ENCODE measurements around the gene MAGI3.

MAGI3 gene

DNA sequence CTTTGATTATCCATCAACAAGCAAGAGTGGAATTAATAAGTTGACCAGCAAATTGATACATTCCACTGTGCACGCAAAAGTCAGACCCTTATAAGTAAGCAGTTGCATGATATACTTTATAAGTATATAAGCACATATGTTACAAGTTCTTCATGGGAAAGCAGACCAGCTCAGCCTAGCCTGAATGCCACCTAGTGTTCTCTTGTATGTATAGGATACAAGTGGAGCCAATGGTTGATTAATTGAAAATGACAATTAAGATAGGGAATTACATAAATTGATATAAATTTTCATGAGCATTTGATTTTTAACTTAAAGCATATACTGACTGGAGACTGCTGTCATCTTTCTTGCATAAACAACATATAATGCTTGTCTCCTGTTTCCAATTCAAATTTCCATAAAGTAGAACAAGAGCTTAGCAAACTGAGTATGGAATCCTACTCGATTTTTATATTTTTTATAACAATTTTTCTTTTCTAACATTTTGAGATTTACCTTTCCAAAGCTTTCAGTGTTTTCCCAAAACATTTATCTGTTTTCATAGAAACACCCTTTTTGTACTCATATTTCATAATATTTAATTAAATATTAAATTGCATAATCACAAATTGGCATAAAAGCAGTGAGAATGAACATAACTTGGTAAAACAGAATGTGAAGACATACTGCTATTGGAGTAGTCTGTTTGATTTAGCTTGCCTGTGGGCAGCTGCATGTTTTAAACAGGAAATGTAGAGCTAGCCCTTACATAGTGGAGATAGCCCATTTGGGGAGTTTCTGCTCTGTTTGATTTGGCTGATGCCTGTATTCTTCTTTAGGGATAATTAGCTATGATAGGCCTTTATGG, 62.8 kb downstream of the MAGI3 start:
- Histone ChIP-seq H3K4me3 (ENCODE audit: low read depth, low read length, poor library complexity, severe bottlenecking) (no peak overlapping the region), H2AFZ (ENCODE audit: low read length) (no peak overlapping the region), H3K4me2 (ENCODE audit: low read length) (no peak overlapping the region), H3F3A (ENCODE audit: insufficient read depth, low read length) (no peaks in the 10 kb centered on the region), H3K79me2 (ENCODE audit: insufficient read depth, low read length) (no peaks in the 10 kb centered on the region), H3K36me3 (ENCODE audit: insufficient read depth, low read length) (no peaks in the 10 kb centered on the region), H3K4me1 (ENCODE audit: insufficient read depth, low read length, severe bottlenecking) (no peaks in the 10 kb centered on the region), H3K27ac (ENCODE audit: low read depth, low read length, poor library complexity, severe bottlenecking) (no peak overlapping the region), H3K9me2 (ENCODE audit: low read depth, low read length) (no peaks in the 10 kb centered on the region), H3K9ac (ENCODE audit: low read length) (no peak overlapping the region), H3K9me3 (ENCODE audit: low read length) (no peaks in the 10 kb centered on the region), H3K27me3 (ENCODE audit: insufficient read depth, low read length) (no peaks in the 10 kb centered on the region), H4K20me1 (ENCODE audit: insufficient read depth, low read length) (no peaks in the 10 kb centered on the region)
- no peak for TF ChIP-seq EZH2 (IDR thresholded peaks at IDR 0.05; ENCODE audit: borderline replicate concordance, low read length)
- TF ChIP-seq, protein P1, sequence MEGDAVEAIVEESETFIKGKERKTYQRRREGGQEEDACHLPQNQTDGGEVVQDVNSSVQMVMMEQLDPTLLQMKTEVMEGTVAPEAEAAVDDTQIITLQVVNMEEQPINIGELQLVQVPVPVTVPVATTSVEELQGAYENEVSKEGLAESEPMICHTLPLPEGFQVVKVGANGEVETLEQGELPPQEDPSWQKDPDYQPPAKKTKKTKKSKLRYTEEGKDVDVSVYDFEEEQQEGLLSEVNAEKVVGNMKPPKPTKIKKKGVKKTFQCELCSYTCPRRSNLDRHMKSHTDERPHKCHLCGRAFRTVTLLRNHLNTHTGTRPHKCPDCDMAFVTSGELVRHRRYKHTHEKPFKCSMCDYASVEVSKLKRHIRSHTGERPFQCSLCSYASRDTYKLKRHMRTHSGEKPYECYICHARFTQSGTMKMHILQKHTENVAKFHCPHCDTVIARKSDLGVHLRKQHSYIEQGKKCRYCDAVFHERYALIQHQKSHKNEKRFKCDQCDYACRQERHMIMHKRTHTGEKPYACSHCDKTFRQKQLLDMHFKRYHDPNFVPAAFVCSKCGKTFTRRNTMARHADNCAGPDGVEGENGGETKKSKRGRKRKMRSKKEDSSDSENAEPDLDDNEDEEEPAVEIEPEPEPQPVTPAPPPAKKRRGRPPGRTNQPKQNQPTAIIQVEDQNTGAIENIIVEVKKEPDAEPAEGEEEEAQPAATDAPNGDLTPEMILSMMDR (IDR thresholded peaks at IDR 0.05; ENCODE audit: low read length), result peak; percentile 38; the same call in 1 of the 2 replicates

DNA sequence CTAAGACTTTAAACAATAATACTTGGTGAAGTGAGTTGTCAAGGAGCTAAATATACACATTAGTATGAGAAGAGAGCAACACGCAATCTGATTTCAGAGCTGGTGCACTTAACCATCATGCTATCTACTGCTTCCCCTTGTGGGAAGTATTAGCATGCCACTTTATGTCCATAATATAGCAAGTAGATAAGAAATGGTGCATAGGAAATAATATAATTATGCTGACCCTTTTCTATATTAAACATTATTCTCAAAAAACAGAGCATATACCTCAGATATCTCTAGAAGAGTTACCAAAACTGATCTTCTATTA, 63.4 kb downstream of the MAGI3 start:
- H3K9me3 ChIP-seq (ENCODE audit: low read length), result no peaks in the 10 kb centered on the region
- no peaks in the 10 kb centered on the region for H3K36me3 ChIP-seq (ENCODE audit: insufficient read depth, low read length)
- H4K20me1 ChIP-seq (ENCODE audit: insufficient read depth, low read length), result no peaks in the 10 kb centered on the region
- H3K4me1 ChIP-seq (ENCODE audit: insufficient read depth, low read length, severe bottlenecking), result no peaks in the 10 kb centered on the region
- H3F3A ChIP-seq (ENCODE audit: insufficient read depth, low read length), result no peaks in the 10 kb centered on the region
- no peak overlapping the region for H3K9ac ChIP-seq (ENCODE audit: low read length)
- TF ChIP-seq EZH2 (IDR thresholded peaks at IDR 0.05; ENCODE audit: borderline replicate concordance, low read length), result no peak
- TF ChIP-seq, protein P1 (IDR thresholded peaks at IDR 0.05; ENCODE audit: low read length), result no peak
- H3K27me3 ChIP-seq (ENCODE audit: insufficient read depth, low read length), result no peaks in the 10 kb centered on the region
- no peak overlapping the region for H3K4me3 ChIP-seq (ENCODE audit: low read depth, low read length, poor library complexity, severe bottlenecking)
- no peak overlapping the region for H3K27ac ChIP-seq (ENCODE audit: low read depth, low read length, poor library complexity, severe bottlenecking)
- no peak overlapping the region for H2AFZ ChIP-seq (ENCODE audit: low read length)
- no peaks in the 10 kb centered on the region for H3K79me2 ChIP-seq (ENCODE audit: insufficient read depth, low read length)
- no peaks in the 10 kb centered on the region for H3K9me2 ChIP-seq (ENCODE audit: low read depth, low read length)
- H3K4me2 ChIP-seq (ENCODE audit: low read length), result no peak overlapping the region

DNA sequence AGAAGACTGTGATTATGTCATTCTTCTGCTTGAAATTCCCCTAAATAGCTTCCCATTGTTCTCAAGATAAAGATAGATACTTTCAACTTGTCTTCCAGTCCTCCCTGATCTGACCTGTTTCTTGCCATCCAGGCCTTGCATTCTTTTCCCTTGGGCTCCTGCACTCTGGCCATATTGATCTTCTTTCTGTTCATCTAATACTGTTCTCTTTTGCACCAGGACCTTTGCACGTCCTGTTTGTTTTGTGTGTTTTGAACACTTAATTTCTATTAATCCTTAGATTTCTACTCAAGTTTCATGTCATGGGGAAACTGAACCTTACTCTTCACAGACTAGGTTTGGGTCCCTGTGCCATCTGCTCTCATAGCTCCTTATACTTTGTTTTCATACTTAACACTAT, 65.1 kb downstream of the MAGI3 start:
- no peak overlapping the region for H3K4me3 ChIP-seq (ENCODE audit: low read depth, low read length, poor library complexity, severe bottlenecking)
- TF ChIP-seq, protein P1 (IDR thresholded peaks at IDR 0.05; ENCODE audit: low read length), result no peak
- no peak for TF ChIP-seq EZH2 (IDR thresholded peaks at IDR 0.05; ENCODE audit: borderline replicate concordance, low read length)
- no peaks in the 10 kb centered on the region for H3K36me3 ChIP-seq (ENCODE audit: insufficient read depth, low read length)
- no peak overlapping the region for H2AFZ ChIP-seq (ENCODE audit: low read length)
- no peaks in the 10 kb centered on the region for H3F3A ChIP-seq (ENCODE audit: insufficient read depth, low read length)
- no peaks in the 10 kb centered on the region for H3K79me2 ChIP-seq (ENCODE audit: insufficient read depth, low read length)
- no peaks in the 10 kb centered on the region for H3K9me2 ChIP-seq (ENCODE audit: low read depth, low read length)
- H3K9ac ChIP-seq (ENCODE audit: low read length), result no peak overlapping the region
- no peaks in the 10 kb centered on the region for H3K9me3 ChIP-seq (ENCODE audit: low read length)
- no peaks in the 10 kb centered on the region for H3K27me3 ChIP-seq (ENCODE audit: insufficient read depth, low read length)
- H4K20me1 ChIP-seq (ENCODE audit: insufficient read depth, low read length), result no peaks in the 10 kb centered on the region
- H3K4me2 ChIP-seq (ENCODE audit: low read length), result no peak overlapping the region
- no peaks in the 10 kb centered on the region for H3K4me1 ChIP-seq (ENCODE audit: insufficient read depth, low read length, severe bottlenecking)
- no peak overlapping the region for H3K27ac ChIP-seq (ENCODE audit: low read depth, low read length, poor library complexity, severe bottlenecking)

Measured in OCI-LY1 (cell line).